Activated CD4-positive, alpha-beta T cell treated with anti-CD3 and anti-CD28 coated beads, Interleukin-2, Interleukin-6, amounts not matched to agents 100 ng/mL and 50 ng/mL, durations not matched to agents 16 hours and 8 hours (primary cell): ENCODE measurements around the gene CRTC3.
"Not testable (repeated sequence)": the region's sequence is repeated elsewhere in the genome, so short reads cannot be mapped to it uniquely, and the experiment has no call there.

Experiments
- DNase-seq: peaks from one replicate; pipeline ENCODE4 v3.0.0-alpha.2; 2020

Gene CRTC3

GRCh38 chr15:90636993-90637392 is 107.3 kb downstream of the CRTC3 start:
- not testable (repeated sequence) for DNase-seq

DNA sequence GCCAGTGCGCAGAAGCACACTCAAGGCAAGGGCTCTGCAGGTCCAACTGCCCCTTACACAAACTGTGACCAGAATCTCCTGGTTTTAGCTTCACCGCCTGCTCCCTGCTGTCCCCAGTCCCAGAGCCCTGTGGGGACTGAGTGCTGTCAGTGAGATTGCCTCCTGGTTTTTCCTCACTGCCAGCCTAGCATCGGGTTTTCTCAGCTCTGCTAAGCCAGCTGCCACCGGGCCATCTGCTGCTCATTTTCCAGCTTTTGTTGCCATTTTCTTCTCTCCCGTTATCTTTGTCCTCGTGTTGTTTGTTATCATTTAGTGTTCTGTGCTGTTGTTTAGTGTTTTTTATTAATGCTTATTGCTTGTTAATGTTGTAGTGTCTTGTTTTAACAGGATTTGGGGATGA is 108.0 kb downstream of the CRTC3 start:
- no peak for DNase-seq

GRCh38 chr15:90638201-90638691 is 108.5 kb downstream of the CRTC3 start:
- no peak for DNase-seq

DNA sequence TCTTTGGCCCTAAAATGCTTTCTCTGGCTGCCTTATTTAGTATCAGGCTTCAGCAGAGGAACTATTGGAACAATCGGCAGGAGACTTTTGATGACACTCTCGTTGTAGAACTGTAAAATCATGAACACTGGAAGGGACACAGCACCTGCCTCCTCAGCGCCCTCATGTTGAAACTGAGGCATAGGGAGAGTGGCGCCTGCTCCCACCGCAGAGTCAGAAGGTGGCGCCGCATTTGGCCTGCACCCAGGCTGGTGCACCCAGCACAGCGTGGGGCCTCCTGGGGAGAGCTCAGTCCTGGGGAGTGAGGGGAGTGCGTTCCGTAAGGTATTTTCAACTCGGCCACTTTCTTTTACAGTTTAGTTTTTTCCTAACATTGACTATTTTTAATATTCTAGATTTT is 109.2 kb downstream of the CRTC3 start:
- no peak for DNase-seq

GRCh38 chr15:90640862-90641261 is 111.1 kb downstream of the CRTC3 start:
- DNase-seq, result no peak

GRCh38 chr15:90641581-90642463 is 112.1 kb downstream of the CRTC3 start:
- no peak for DNase-seq

DNA sequence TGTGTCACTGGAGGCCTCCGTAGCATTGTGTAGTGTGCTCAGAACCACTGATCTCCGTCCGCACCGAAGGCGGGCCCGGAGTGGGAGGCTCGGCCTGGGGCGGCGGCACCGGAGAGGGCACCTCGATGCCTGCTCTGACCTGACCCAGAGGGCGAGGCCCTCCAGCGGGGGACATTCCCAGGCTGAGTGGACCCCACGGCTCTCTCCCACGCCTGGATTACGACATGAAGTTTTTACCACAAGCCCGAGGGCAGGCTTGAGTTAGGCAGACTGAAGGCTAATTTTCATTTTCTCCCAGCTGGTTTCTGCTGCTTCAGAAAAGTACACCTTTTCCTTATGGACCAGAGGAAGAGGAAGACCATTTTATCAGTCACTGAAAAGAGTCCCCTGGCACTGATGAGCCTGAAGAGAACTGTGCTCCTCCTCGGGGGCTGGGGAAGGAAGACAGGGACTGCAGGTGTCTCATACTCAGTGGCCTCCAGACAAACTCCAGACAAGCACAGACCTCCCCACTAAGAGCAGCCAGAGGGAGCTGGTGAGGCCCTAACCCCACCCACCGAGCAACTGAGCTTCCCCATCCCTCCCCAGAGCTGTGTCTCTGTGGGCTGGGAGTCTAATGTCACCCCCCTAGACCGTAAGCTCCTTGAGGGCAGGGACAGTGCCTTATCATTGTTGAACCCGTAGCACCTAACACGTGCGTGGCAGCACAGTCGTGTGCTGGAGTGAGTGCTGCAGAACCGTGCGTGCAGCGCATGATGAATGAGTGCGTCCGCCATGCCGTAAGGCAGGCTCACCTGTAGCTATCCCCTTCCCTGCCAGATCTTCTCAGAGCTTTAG is 113.0 kb downstream of the CRTC3 start:
- DNase-seq, result no peak

GRCh38 chr15:90643301-90643632 is 113.5 kb downstream of the CRTC3 start:
- DNase-seq, result no peak

DNA sequence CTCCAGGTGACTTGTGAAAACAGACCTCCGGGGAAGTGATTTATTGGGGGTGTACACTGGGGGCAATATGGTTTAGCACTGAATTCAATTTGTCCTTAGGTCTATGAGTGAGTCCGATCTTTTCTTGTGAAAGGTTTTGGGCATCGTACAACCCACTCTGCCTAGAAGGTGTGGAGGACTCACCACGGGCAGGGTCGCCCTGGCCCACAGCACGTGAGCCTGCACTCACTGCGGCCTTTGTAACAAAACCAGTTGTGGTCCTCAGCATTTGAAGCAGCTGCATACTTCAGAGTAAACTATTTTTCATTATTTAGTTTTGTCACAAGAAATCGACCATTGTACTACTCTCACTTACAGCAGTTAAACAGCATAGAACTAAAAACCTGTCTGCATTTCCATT is 114.8 kb downstream of the CRTC3 start:
- DNase-seq, result no peak

GRCh38 chr15:90644952-90645725 is 115.4 kb downstream of the CRTC3 start:
- DNase-seq, result no peak

- no peak for DNase-seq
Observed at GRCh38 chr15:90645873-90646575, 116.3 kb downstream of the CRTC3 start.

DNA sequence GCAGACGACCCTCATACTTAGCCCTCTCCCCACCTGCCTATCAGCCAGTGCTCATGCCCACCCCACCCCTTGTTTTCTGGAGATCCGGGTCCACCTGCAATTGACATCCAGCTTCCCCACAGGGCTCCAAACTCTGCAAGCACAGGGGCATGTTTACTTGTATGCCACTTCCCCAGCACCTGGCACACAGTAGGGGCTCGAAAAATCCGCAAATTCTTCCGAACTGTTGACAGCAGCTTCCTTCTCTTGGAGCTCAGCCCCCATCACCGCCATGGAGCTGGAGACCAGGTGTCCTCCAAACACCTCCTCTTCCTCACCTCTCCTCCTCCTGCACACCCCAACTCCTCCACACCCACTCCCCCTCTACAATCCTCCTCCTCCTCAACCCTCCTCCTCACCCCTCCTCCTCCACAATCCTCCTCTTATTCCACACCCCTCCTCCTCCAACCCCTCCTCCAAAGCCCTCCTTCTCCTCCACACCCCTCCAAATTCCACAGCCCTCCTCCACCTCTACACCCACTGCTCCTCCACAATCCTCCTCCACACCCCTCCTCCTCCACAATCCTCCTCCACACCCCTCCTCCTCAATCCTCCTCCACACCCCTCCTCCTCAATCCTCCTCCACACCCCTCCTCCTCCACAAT is 117.1 kb downstream of the CRTC3 start:
- DNase-seq, result no peak

DNA sequence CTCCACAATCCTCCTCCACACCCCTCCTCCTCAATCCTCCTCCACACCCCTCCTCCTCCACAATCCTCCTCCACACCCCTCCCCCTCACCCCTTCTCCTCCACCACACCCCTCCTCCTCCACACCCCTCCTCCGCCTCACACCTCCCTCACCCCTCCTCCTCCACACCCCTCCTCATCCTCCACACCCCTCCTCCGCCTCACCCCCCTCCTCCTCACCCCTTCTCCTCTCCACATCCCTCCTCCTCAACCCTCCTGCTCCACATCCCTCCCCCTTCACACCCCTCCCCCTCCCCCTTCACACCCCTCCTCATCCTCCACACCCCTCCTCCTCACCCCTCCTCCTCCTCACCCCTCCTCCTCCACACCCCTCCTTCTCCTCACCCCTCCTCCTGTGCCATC is 117.6 kb downstream of the CRTC3 start:
- DNase-seq, result no peak

DNA sequence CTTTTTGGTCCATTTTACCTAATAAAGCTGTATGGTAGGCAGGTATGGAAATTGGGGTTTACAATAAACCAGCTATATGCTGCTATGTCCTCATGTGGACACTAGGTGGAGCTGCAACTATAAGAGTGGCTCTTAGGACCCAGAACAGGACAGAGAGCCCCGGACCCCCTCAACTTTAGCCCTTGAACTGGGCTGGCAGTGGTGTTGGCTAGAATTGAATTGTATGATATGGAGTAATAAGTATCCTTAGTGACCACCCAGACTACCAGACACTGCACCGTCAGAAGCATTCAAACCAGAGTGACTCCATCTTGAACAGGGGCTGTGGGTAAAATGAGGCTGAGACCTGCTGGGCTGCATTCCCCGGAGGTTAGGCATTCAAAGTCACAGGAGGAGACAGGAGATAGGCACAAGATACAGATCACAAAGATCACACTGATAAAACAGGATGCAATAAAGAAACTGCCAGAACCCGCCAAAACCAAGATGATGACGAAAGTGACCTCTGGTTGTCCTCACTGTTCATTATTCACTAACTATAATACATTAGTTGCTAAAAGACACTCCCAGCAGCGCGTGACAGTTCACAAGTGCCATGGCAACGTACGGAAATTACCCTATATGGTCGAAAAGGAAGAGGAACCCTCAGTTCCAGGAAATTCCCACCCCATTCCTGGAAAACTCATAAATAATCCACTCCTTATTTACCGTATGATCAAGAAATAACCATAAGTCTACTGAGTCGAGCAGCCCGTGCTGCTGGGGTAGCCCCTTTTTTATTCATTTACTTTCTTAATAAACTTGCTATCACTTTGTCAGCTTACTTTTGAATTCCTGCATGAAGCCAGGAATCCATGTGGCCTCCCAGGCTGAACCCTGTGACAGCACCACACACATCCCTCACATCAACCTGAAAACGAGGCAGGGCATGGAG is 118.7 kb downstream of the CRTC3 start:
- DNase-seq, result peak; percentile 92

DNA sequence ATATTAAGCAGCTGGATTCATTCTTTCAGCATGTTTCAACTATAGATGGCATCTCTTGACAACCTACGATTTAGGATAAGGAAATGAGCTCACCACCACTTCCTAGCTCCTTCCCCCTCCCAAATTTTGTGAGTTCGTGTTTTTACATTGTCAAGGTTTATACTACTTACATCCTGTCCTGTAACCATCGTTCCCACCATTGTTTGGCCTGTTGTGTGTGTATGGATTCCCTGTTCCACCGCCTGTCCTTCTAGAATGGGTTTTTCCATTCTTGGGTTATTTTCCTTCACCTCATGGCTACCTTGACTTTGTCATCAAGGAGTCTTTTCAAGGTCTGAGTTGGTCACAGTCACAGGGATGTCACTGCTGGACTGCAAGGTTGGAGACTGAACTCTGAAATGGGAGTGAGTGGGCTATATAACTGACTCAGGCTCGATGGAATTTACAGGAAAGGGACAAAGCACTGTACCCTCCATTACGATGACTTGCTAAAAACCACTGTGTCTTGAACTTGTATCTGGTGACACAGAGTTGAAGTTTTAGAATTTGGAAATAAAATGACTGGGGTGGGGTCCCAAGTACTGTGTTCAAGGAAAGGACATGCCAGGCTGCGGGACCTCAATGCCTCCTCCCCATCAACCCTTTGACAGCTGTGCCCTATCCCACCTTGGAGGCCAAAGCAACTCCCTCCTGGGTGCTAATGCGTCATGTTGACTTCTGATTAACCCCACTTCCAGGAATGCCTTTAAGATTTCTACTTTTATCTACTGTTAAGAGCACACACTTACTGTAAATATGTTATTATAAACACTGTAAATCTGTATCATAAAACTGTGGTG is 120.6 kb downstream of the CRTC3 start:
- DNase-seq, result no peak

- no peak for DNase-seq
Observed at GRCh38 chr15:90650956-90651689, 121.4 kb downstream of the CRTC3 start.

- DNase-seq, result no peak
Observed at GRCh38 chr15:90654233-90655136, 124.8 kb downstream of the CRTC3 start.
